OCI-M1 (cell line): ENCODE measurements around the gene COL13A1.

ENCODE experiments used
- DNase-seq: peaks from one replicate; lab custom pipeline; 2025; lab: John Stamatoyannopoulos, UW

The COL13A1 gene

DNA sequence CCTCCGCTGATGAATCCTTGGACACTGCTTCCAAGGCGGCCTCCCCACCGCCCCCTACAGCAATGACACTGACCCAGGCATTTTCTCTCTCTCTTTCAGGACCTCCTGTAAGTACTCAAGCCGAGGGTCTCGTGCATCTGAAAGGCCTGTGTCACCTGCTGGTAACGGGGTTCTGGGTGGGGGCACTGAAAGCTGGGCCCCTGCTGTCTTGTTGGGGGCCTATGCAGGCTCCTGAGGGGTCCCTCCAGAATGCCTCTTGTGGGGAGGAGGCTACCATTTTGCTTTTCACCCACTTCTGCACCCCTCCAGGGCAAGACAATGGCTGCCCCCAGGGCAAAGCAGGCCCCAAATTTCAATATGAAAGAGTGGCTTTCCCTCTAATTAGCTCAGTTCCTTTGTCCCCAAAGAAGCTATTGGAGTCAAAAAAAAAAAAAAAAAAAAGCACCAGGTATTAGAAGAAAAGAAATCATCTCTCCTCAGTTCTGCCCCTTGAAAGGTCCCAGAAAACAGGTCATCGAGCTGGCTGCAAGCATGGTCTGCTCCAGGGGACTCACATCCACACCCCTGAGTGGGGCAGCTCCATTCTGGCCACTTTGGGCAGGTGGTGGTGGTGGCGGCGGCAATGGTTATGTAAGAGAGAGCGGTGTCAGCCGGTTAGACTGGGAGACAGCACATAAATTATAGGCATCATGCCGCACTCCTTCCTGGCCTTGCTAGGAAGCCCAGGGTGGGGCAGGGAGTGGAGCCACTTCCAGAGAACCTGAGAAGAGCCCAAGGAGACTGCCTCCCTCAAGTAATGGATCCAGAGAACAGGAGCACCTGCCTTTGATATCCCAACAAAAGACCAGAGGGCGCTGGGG lies 66.2 kb downstream of the COL13A1 start:
- DNase-seq, result no peak

DNA sequence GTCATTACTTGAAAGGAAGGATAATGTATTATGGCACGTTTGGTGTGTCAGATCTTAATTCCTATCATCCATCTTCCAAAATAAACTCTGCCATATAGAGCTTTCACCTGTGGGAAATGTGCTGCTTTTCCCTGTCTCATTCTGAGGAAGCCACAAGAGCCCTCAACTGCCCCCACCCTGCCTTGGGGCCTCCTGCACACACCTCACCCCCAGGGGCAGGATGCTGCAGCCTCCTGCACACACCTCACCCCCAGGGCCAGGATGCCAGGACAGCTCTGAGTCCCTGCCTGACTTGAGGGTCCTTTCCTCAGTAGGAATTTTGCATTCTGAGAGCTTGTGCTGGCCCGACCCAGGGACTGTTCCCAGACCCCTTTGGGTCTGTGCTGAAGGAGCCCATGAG lies 67.1 kb downstream of the COL13A1 start:
- no peak for DNase-seq

DNA sequence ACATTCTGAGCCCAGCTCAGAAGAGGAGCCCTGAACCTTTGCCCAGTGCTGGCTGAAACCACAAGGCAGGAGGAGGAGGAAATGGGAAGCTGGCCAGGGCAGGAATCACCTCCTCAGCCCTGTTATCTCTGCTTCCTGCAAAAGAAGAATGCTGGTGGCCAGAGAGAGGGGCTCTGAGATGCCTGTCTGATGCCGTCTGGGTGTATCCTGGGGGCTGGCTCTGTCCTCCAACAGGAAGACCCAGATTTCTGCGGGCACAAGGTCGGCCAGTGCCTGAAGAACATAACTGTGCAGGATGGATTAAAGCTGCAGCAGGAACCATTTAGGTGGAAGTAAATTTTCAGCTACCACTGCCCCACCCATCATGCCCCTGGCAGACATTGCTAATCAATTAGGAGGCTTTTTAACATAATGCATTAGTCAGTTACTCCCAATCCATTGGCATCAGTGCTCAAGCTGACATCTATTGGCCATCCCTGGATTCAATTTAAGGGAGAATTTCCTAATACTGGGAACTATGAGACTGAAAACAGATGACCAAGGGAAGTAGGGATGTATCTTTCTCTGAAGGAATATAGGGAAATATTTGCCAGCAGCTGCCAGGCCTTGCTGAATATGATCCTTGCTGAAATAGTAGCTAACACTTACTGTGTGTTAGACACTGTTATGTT lies 67.7 kb downstream of the COL13A1 start:
- no peak for DNase-seq

DNA sequence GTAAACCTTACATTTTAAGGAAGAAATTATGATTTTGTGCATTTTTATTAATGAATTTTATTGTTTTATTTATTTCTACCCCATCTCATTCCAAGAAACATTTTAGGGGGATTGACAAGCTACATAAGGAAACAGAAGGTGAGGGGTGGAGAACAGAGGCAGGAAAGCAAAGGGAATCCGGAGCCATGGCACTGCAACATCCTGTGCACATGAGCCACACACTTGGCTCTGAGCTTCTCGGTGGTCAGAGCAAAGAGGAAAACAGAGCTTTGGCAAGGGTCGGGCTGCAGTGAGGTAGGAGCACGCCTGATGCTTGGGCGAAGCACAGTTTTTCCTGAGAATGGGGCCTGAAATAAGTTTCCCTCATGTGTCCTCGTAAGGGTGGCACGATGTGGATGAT lies 68.9 kb downstream of the COL13A1 start:
- DNase-seq, result no peak

DNA sequence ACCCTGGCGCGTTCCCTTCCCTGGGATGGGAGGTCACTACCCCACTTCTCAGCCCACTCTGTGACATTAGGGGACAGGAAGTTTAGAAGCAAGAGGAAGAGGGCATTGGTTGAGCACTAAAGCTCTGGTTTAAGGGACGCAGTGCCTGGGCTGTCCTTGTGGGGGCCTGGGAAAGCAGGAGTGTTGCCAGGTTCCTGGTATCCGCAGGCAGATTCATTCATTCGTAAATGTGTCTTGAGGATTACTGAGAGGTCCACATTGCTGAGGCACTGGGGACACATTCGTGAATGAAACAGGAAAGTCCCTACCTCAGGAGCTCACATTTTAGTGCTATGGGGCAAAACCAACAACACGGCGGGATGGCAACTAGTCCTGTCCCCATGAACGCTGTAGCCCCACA lies 69.4 kb downstream of the COL13A1 start:
- DNase-seq, result no peak

DNA sequence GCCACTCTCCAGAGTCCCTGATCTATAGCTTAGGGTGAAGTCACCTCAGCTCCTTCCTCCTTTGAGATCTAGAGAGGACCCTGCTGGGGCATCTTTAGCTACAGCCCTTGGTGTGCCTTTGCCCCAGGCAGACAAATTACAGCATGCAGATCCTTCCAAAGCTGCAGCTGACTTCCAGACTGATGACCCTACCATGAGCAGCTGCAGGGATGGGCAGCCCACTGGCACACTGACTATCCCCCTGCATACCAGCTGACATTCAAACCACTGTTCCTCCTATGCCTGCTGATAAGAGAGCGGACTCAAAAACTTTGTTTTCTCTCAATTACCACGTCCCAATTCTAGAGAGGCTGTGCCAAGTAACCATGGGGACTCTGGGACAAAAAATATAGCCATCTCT lies 70.6 kb downstream of the COL13A1 start:
- no peak for DNase-seq

DNA sequence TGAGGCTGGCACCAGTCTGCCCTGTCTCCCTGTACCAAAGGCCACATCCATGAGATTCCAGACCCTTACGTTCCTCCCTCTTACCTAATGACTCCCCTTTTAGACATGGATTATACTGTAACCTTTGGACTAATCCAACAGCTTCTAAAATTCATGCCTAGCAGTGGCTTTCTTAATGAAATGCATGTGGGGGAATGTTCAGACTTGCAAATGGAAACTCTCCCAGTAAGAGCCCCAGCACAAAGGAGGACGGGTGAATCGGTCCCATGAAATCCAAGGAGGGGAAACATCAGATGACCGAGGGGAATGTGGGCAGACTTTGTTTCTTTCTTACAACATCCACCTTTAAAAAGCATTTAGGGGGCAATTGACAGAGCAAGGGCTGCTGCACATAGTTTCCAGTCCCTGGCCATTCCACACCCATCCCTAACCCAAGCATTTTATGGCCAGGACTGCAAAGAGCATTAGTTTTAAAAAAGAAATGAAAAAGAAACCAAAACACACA lies 71.5 kb downstream of the COL13A1 start:
- no peak for DNase-seq

DNA sequence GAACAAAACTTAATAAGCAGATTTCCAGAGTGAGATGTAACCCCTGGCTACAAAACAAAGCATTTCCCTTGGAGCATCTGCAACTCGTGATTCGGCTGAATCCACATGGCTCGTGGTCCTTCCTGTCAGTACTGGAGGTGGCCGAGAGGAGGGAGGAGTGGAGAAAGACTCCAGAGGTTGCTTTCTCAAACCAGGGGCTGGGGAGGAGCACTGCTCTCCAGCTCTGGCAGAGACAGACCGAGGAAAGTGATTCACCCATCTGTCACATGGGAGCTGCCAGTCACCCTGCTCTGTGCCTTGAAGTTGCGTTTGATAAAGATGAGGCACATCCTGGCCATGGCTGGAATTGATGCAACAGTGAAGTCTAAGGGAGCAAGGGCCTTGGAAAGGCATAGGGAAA lies 72.7 kb downstream of the COL13A1 start:
- DNase-seq, result no peak

DNA sequence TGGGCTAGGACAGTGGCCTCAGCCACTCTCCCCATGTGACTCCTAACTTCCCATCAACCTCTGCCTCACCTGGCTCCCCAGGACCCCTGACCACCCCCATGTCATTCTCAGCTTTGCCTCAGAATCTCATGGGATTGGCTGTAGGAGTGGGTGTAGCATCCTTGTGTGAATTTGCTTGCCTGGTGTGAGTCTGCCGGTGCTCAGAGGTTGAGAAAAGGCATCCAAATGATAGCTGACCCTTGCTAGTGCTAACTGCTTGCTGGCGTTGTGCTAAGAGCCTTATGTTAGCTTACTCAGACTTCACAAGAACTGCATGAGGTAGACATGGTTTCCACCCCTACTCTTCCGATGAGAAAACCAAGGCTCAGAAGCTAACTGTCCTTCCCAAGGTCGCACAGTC lies 74.2 kb downstream of the COL13A1 start:
- no peak for DNase-seq

DNA sequence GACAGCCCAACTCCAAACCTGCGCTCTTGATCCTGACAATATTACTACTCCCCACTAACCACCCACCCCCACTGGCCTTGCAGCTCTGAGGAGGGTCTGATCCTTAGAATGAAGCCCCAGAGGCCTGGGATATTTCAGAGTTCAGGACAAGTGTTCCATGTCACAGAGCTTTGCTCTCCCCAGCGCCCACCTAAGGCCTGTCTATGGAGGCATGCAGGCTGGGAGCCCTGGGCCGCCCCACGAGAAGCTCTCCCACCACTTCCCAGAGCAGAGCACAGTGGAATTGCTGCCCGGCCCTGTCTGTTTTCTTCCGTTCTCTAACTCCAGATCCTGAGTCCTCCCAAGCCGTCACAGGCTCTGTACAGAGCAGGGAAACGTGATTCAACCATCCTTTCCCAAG lies 74.6 kb downstream of the COL13A1 start:
- DNase-seq, result no peak

DNA sequence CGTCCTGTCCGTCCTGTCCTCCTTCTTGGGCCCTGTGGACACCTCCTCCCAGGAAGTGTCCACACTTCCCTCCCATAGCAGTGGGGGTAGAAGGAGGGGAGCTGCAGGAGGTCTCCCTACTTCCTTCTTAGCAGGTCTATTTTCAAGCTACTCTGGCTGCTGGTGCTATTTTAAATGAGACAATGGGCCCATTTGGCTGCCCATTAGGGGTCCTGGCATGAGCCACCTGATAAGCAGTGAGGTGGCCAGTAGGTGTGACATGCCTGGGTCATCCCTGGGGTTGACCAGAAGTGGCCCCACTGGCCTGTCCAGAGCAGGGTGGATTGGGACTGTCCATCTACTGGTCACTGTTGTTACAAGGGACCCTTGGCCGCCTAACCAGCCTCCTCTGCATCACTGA lies 75.2 kb downstream of the COL13A1 start:
- DNase-seq, result no peak

DNA sequence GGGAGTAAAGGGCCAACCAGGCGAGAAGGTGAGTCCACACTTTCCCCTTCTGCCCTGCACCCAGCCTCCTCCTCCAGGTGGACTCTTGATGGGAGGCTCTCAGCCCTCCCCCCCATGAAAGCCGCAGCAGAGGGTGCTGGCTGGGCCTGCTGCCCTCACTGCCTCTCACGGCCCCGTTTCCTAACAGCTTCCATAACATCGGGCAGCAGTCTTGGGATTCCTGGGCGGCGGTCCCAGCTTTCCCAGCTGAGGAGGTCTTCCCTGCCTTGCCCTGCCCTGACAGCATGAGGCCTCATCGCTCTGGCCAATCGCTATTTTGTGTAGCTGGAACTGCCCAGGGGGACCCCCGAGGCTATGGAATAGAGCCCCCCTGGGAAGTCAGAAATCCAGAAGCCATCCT lies 76.3 kb downstream of the COL13A1 start:
- DNase-seq, result no peak

DNA sequence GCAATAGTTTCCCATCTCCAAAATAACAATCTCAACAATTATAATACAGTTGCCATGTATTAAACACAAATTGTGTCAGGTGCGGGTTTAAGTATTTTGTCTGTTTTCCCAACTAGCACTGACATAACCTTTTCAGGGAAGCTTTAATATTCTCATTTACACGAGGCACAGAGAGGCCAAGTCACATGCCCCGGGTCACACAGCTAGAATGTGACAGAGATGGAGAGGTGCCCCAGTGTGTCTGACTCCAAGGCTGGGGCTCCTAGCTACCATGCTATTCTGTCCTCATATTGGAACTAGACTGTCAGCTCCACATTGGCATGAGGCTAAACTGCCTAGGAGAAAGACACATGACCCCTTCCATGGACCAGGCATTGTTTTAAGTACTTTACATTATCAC lies 77.2 kb downstream of the COL13A1 start:
- DNase-seq, result no peak

DNA sequence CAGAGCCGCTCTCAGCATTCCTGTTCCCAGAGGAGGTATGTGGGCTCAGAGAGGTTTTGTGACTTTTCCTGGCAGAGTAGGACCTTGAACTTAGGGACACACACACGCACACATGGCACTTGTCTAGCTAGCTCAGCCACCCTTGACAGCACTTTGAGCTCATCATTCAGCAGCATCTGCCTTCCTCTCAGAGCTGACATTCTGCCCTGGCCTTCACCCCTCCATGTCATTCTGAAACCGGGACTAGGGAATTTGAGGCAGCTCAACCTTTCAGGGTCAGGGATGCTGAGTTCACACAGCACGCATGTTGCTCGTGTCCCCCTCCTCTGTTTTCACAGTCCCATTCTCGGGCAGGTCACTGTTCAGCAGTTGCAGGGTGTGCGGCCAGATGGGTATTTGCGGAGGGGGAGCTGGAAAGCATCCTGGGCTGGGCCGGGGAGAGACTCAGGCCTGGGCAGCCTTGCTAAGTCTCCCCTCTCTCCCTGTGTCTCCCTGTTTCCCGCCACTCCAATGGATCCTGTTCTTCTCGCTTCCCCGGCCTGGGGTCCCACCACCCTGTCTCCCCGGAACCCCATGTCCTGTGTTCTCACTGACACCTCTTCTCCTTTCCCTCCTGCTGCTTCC lies 78.0 kb downstream of the COL13A1 start:
- DNase-seq, result no peak

DNA sequence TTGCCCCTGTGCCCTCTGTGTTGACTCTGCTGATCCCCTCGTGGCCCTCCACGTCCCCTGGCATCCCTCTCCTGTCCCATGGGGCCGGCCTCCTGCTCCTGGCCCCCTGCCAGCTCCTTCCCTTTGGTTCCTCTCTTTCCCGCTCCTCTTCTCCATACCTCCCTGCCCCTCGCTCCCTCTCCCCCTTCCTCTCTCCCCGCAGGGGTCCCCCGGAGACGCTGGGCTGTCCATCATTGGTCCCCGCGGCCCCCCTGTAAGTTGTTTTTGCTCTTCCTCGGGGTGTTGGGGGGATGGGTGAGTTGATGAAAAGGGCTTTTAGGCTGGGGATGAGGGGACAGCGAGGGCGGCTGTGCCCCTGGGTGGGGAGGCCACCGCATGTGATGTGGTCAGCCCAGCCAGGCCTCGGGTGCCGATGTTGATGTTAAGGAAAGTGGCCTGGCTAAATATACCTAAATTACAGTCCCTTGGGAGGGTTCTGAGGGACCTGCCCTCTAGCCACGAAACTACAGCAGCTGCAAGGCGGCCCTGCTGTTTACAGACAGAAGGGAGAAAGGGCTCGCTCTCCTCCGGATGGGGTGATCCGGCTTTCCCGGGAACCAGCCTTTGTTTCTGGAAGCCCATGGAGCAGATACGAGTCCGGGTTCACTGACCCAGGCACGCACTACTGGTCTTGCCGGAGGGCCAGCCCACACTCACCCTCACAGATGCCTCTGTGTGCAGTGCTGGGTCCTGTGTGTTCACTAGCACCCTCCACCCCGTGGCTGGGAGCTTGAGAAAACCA lies 78.8 kb downstream of the COL13A1 start:
- DNase-seq, result no peak

DNA sequence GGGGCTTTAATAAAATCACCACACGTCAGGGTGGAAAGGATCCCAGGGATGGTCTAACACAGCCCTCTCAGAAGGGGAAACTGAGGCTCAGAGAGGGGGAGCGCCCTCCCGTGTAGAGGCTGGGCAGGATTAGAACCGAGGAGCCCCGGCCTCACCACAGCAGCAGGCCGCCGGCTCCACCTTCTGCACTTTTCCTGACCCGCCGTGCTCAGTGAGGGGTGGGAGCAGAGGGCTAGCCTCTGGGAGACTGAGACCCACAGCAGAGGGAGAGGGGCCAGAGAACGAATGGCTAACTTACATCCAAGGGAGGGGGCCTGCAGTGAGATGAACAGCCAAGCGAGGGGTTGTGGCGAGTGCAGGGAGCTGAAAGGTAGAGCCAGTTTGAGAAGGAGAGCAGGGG lies 79.5 kb downstream of the COL13A1 start:
- DNase-seq, result no peak

DNA sequence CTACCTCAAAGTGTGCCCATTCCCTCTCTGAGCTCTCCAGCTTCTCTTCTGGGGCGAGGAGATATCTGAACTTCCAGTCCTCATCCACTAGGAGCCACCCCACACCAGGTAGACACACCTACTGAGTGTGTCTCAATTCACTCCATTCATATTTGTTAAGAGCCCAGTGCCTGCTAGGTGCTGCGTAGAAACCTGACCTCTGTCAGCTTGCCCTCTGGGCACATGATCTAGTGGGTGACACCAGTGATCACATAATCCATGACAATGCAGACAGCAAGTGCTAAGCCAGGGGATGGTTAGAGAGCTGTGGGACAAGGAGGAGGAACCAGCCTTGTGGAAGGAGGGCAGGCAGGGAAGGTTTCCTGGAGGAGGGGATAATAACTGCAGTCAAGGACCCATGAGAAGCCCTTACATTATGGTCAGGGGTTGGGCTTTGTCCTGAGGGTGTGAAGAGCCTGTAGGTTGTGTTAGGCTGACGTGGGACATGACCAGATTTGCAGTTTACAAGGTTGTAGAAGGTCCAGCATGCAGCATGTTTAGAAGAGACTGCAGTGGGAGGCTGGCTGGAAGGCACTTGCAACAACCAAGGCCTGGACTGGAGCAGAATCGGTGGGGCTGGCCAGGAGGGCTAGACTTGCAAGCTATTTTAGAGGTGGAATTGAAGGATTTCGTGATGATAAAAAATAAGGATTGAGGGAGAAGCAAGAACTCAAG lies 81.8 kb downstream of the COL13A1 start:
- no peak for DNase-seq

DNA sequence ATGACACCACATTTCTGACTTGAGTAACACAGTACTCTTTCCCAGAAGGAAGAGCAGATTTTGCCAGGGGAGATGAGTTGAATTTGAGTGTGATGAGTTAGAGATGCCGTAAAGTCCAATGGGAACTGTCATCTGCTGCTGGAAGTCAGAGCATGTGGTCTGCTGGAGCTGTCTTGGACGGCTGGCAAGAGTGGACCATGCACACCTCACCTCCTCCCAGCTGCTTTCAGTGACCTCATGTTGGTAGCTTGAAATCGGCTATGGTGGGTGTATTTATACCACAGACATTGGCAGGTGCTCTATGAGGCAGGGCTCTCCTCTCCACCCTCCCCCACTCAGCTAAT lies 82.3 kb downstream of the COL13A1 start:
- DNase-seq, result no peak

DNA sequence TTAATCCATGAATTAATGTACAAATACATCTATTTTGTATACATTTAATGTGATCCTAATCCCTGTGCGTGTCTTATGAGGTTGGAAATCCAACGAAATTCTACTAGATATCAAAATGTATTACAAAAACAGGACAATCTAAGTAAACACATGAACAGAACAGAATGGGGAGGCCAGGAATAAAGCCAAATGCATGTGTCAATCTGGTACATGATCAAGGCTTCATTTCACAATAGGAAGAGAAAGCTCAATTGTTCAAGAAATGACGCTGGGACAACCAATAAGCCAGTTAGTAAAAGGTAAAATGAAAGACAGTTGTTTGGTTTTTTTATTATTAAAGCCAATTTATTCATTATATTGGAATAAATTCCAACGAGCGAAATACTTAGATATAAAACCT lies 83.0 kb downstream of the COL13A1 start:
- DNase-seq, result no peak

DNA sequence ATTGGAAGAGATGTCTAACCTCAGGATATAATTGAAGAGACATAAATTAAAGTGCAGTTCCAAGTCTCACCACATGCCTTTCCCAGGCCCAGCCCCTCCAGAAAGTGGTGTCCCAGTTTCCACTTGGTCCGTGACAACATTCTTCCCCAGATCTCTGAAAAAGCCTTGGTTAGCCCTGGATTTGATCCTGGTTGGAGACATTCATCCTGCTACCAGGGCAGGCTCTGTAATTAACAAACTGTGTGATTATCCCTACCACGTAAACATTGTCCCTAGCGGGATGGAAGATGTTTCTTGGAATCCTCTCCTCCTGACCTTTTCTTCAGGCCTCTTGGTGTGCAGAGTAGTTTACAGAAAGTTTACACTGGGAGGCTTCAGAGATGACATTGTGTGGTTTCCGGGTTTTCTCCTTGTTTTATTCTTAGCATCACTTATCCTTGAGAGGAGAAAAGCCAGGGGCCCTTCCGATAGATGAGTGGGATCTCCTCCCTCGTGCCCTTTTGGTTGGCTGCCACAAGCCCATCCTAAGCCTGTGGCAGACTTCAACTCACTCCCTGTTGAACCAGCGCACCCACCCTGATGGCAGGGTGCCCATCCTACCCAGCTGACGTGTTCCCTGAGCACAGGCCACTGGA lies 83.8 kb downstream of the COL13A1 start:
- DNase-seq, result no peak

DNA sequence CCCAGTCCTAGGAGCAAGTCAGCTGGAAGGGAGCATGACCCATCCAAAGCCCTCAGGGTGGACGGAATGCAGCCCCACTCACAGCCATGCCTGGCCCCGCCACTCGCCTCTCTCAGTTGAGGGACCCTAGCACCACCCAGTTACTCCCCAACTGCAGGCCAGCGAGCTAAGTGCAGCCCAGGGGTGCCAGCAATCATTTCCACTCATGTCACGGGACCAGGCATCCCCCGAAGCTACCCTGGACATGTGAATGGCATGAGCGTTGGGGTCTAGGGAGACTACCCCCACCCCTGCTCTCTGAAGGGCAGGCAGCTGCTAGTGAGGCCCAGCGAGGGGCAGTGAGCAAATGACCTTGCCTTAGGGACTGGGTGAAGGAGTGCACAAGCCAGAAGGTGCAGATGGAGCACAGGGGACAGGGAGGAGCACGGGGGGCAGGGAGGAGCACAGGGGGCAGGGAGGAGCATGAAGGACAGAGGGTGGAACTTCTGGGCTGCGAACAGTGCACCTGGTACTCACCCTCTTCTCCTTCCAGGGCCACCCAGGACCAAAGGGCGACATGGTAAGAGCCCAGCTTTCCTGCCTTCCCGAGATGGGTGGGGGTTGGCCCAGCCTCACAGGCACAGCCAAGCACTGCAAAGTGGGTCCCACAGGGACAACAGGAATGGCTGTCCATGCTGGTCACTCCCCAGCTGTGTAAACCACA lies 87.3 kb downstream of the COL13A1 start:
- DNase-seq, result no peak
